CD4-positive, alpha-beta T cell (primary cell): Measurements from ENCODE around the gene THRB. TPM values are rescaled to one million over a fixed set of nuclear protein-coding genes. Genes with fewer than 3 reads are reported as not detected.

ENCODE experiments used
- ATAC-seq: fragments of 200-7000 bp; cut with Tn5 transposase; one replicate; pipeline ENCODE4 v1.10.0; 2022; ENCODE audit warnings: mild to moderate bottlenecking; ENCODE audit not compliant: poor library complexity
- CTCF ChIA-PET: fragments of 350-600 bp; sonication (Branson Sonifier 250); formaldehyde crosslinking; loops from one replicate; lab custom pipeline; 2021; ENCODE audit warnings: antibody characterized with exemption, inconsistent platforms; lab: Charles Lee
- POLR2A ChIA-PET: fragments of 350-600 bp; sonication (Branson Sonifier 250); formaldehyde crosslinking; loops from one replicate; lab custom pipeline; 2021; ENCODE audit warnings: antibody characterized with exemption, inconsistent platforms; lab: Charles Lee
- DNase-seq, 14 experiments: peaks; one replicate each; pipeline ENCODE4 v3.0.0-alpha.2; 2013 to 2020; ENCODE audit warnings: mixed read lengths in 2 of 14
- H3K27ac ChIP-seq, 2 donors: one replicate each; pipeline versions ENCODE4 v1.5.1 to v1.7.0; 2013; ENCODE audit warnings: low read length in 2 of 2, low read depth in 1 of 2, mild to moderate bottlenecking in 1 of 2
- H3K27me3 ChIP-seq, 2 experiments: 1 replicate in 1 of 2; 2 replicates in 1 of 2; pipeline versions ENCODE4 v1.6.1 to v1.7.0; 2013; ENCODE audit warnings: low read length in 2 of 2, control low read depth in 1 of 2, mild to moderate bottlenecking in 1 of 2, moderate library complexity in 1 of 2; ENCODE audit not compliant: insufficient read depth in 2 of 2, control insufficient read depth in 1 of 2
- H3K36me3 ChIP-seq: one replicate; pipeline ENCODE4 v1.6.1; 2013; ENCODE audit warnings: low read length, control low read depth; ENCODE audit not compliant: insufficient read depth
- H3K4me1 ChIP-seq: one replicate; pipeline ENCODE4 v1.6.1; 2013; ENCODE audit warnings: low read length, control low read depth; ENCODE audit not compliant: insufficient read depth
- H3K4me3 ChIP-seq: one replicate; pipeline ENCODE4 v1.5.1; 2013; ENCODE audit warnings: mild to moderate bottlenecking, low read length, moderate library complexity
- H3K9me3 ChIP-seq, 2 experiments: 1 replicate in 1 of 2; 2 replicates in 1 of 2; pipeline versions ENCODE4 v1.6.1 to v1.7.0; 2013; ENCODE audit warnings: low read length in 2 of 2, mild to moderate bottlenecking in 2 of 2, control low read depth in 1 of 2, moderate library complexity in 1 of 2; ENCODE audit not compliant: control insufficient read depth in 1 of 2, insufficient read depth in 1 of 2
- H3K27ac Mint-ChIP-seq: one replicate; pipeline ENCODE4 v1.8.0; 2020; ENCODE audit warnings: mixed read lengths
- H3K27me3 Mint-ChIP-seq: one replicate; pipeline ENCODE4 v1.8.0; 2021; ENCODE audit warnings: mixed read lengths
- H3K36me3 Mint-ChIP-seq: one replicate; pipeline ENCODE4 v1.8.0; 2021; ENCODE audit warnings: low read depth, mixed read lengths
- H3K4me1 Mint-ChIP-seq: one replicate; pipeline ENCODE4 v1.8.0; 2021; ENCODE audit warnings: low read depth, mixed read lengths
- H3K4me3 Mint-ChIP-seq: one replicate; pipeline ENCODE4 v1.8.0; 2020; ENCODE audit warnings: mild to moderate bottlenecking, mixed read lengths
- H3K9me3 Mint-ChIP-seq: one replicate; pipeline ENCODE4 v1.8.0; 2020; ENCODE audit warnings: mixed read lengths
- intact Hi-C, 2 experiments: fragments of 100-400 bp; cut with DNase I in 1 of 2; cut with micrococcal nuclease in 1 of 2; formaldehyde crosslinking; loops; one replicate each; pipeline versions ENCODE4 v1.15.1 to v1.9.0; 2023 to 2025; cut with DNase I, micrococcal nuclease
- total RNA-seq, 174 experiments: library from RNA in 2 of 174; stranded (reverse) in 2 of 174; gene quantifications; one replicate each; pipeline ENCODE4 v1.2.3 and lab custom pipeline; 2021 to 2026
- TF ChIP-seq, protein P1 (sequence below): fragments of 200-600 bp; IDR thresholded peaks from one replicate; pipeline ENCODE4 v1.8.0; 2022; ENCODE audit warnings: antibody characterized with exemption, mild to moderate bottlenecking

THRB gene
- total RNA-seq, 2 experiments from 2014 or later, result not detected

DNA sequence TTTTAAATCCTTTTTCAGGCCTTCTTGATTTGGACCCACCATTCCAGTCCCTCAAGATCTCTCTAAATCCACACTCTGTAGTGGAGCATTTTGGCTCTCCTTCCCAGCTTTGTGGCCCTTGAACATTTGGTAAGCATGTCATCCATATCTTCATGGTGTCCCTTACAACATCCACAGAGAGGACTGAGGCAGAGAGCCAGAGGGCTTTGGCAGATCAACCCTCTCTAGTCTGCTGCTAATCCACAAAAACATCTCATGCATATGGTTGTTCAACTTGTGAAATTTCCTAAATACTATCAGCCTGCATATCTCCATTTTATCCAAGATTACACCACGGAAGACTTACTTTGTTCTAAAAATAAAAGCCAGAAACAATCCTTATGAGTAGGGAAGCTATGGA lies 23.2 kb downstream of the THRB start:
- TF ChIP-seq, protein P1, sequence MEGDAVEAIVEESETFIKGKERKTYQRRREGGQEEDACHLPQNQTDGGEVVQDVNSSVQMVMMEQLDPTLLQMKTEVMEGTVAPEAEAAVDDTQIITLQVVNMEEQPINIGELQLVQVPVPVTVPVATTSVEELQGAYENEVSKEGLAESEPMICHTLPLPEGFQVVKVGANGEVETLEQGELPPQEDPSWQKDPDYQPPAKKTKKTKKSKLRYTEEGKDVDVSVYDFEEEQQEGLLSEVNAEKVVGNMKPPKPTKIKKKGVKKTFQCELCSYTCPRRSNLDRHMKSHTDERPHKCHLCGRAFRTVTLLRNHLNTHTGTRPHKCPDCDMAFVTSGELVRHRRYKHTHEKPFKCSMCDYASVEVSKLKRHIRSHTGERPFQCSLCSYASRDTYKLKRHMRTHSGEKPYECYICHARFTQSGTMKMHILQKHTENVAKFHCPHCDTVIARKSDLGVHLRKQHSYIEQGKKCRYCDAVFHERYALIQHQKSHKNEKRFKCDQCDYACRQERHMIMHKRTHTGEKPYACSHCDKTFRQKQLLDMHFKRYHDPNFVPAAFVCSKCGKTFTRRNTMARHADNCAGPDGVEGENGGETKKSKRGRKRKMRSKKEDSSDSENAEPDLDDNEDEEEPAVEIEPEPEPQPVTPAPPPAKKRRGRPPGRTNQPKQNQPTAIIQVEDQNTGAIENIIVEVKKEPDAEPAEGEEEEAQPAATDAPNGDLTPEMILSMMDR, result no peak
- no peak overlapping the region for H3K4me3 ChIP-seq
- no peaks in the 10 kb centered on the region for H3K4me1 ChIP-seq
- ATAC-seq (no peak), DNase-seq (no peak)
- H3K9me3 ChIP-seq, result no peaks in the 10 kb centered on the region
- ChIA-PET CTCF (no interaction called here), POLR2A (no interaction called here)
- H3K27me3 Mint-ChIP-seq, result no peaks in the 10 kb centered on the region
- intact Hi-C loops, result no loop called here
- no peaks in the 10 kb centered on the region for H3K36me3 Mint-ChIP-seq
- H3K27ac ChIP-seq, result no peak overlapping the region
- no peaks in the 10 kb centered on the region for H3K4me1 Mint-ChIP-seq
- H3K4me3 Mint-ChIP-seq, result no peak overlapping the region
- peaks cover 0 to 3% of the 10 kb centered on the region in 2 experiments for H3K27me3 ChIP-seq
- H3K27ac Mint-ChIP-seq, result no peak overlapping the region
- no peaks in the 10 kb centered on the region for H3K36me3 ChIP-seq
- peaks cover 3% of the 10 kb centered on the region for H3K9me3 Mint-ChIP-seq

DNA sequence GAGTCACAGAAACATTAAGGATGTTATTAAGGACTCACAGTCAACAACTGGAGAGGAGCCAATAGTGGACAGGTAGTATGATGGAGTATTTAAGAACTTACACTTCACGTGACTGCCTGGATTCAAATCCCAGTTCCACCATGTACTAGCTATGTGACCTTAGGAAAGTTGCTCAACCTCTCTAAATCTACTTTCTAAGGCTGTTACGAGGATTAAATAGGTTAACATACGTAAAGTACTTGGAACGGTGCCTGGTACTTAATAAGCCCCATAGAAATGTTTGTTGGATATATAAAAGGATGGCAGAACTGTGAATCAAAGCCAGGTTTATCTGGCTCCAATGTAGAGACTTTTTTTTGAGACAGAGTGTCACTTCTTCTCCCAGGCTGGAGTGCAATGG lies 24.4 kb downstream of the THRB start:
- Mint-ChIP-seq H3K9me3 (peaks cover 5% of the 10 kb centered on the region), H3K27ac (no peak overlapping the region), H3K4me3 (no peak overlapping the region), H3K36me3 (no peaks in the 10 kb centered on the region), H3K27me3 (no peaks in the 10 kb centered on the region), H3K4me1 (no peaks in the 10 kb centered on the region)
- no peak for ATAC-seq
- Histone ChIP-seq H3K9me3 (no peaks in the 10 kb centered on the region), H3K4me1 (no peaks in the 10 kb centered on the region), H3K27ac (no peak overlapping the region), H3K4me3 (no peak overlapping the region), H3K27me3 (peaks cover 0 to 3% of the 10 kb centered on the region in 2 experiments), H3K36me3 (no peaks in the 10 kb centered on the region)
- ChIA-PET POLR2A (no interaction called here), CTCF (no interaction called here)
- no peak for DNase-seq
- TF ChIP-seq, protein P1, result no peak
- intact Hi-C loops, result no loop called here

DNA sequence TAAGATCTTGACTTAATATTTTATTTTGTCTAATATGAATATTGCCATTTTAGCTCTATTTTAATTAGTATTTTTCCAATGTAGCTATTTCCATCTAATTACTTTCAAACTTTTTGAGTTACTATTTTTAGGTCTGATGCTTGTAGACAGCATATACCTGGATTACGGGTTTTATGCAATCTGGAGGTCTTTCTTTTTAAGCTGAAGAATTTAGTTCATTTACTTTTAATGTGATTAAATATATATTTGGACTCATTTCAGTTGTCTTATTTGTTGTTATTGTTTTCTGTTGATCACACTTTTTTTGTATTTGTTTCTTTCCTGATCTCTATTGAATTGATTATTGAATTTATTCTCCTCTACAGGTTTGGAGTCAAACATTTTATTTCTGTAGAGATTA lies 30.3 kb downstream of the THRB start:
- H3K4me3 ChIP-seq, result no peak overlapping the region
- Mint-ChIP-seq H3K27me3 (no peaks in the 10 kb centered on the region), H3K27ac (no peak overlapping the region), H3K36me3 (no peaks in the 10 kb centered on the region), H3K4me3 (no peak overlapping the region), H3K9me3 (peaks cover 5% of the 10 kb centered on the region), H3K4me1 (no peaks in the 10 kb centered on the region)
- DNase-seq (no peak), ATAC-seq (no peak)
- H3K4me1 ChIP-seq, result no peaks in the 10 kb centered on the region
- ChIA-PET POLR2A (no interaction called here), CTCF (no interaction called here)
- no peaks in the 10 kb centered on the region for H3K36me3 ChIP-seq
- peaks cover 0 to 3% of the 10 kb centered on the region in 2 experiments for H3K27me3 ChIP-seq
- H3K27ac ChIP-seq, result no peak overlapping the region
- intact Hi-C loops, result no loop called here
- TF ChIP-seq, protein P1, result no peak
- H3K9me3 ChIP-seq, result peaks cover 0 to 4% of the 10 kb centered on the region in 2 experiments
